Spinal cord (tissue), 10 donors: ENCODE data around the gene NKD2. TPM values are rescaled to one million over a fixed set of nuclear protein-coding genes. Genes with fewer than 3 reads are reported as not detected.

ENCODE experiments used
- DNase-seq, 6 donors: peaks; one replicate each; pipeline versions ENCODE4 v3.0.0 to v3.0.0-alpha.2; 2013 to 2015; ENCODE audit warnings: low spot score in 6 of 6, low read depth in 4 of 6
- H3K27ac ChIP-seq: one replicate; pipeline ENCODE4 v1.5.1; 2013; ENCODE audit warnings: low read depth, low read length, control low read depth
- H3K27me3 ChIP-seq: one replicate; pipeline ENCODE4 v1.6.1; 2013; ENCODE audit warnings: low read length; ENCODE audit not compliant: control insufficient read depth, insufficient read depth
- H3K36me3 ChIP-seq: one replicate; pipeline ENCODE4 v1.6.1; 2013; ENCODE audit warnings: low read length; ENCODE audit not compliant: control insufficient read depth, insufficient read depth
- H3K4me1 ChIP-seq: one replicate; pipeline ENCODE4 v1.6.1; 2013; ENCODE audit warnings: low read length; ENCODE audit not compliant: control insufficient read depth, insufficient read depth
- H3K4me3 ChIP-seq: one replicate; pipeline ENCODE4 v1.5.1; 2013; ENCODE audit warnings: low read depth, low read length, control low read depth
- H3K9me3 ChIP-seq: one replicate; pipeline ENCODE4 v1.6.1; 2013; ENCODE audit warnings: low read length; ENCODE audit not compliant: control insufficient read depth, insufficient read depth
- WGBS: methylation state at CpG from one replicate; pipeline ENCODE4 v1.1.5; 2013; ENCODE audit warnings: missing lambda C conversion rate; ENCODE audit not compliant: insufficient coverage; 5-methylcytosine and 5-hydroxymethylcytosine counted together
- polyA plus RNA-seq, 2 donors: library from polyadenylated mRNA; unstranded; fragments of 120-200 nt; gene quantifications; one replicate each; pipeline ENCODE4 v1.2.1, GENCODE V29; 2013; ENCODE audit not compliant: insufficient read length in 2 of 2
- total RNA-seq, 2 donors: library from RNA; depleted of rRNA in 1 of 2; stranded (reverse); fragments of 120-200 nt in 1 of 2; fragments of >200 nt in 1 of 2; gene quantifications; one replicate each; pipeline versions ENCODE4 v1.2.3 to v1.2.4, GENCODE V29; 2013 to 2014
- donor health status: healthy.

The NKD2 gene
- total and polyA plus RNA-seq, 4 donors, result 5.1 to 25.2 (median 15.4) TPM

DNA sequence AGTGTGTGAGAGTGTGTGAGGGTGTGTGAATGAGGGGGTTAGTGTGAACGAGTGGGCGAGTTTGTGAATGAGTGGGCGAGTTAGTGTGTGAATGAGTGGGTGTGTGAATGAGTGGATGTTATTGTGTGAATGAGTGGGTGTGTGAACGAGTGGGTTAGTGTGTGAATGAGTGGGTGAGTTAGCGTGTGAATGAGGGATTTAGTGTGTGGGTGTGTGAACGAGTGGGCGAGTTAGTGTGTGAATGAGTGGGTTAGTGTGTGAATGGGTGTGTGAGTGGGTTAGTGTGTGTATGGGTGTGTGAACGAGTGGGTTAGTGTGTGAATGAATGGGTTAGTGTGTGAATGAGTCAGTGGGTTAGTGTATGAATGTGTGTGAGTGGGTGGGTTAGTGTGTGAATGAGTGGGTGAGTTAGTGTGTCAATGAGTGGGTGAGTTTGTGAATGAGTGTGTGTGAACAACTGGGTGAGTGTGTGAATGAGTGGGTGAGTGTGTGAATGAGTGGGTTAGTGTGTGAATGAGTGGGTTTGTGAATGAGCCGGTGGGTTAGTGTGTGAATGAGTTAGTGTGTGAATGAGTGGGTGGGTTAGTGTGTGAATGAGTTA lies 37.5 kb downstream of the NKD2 start:
- H3K36me3 ChIP-seq, result peaks cover 2% of the 10 kb centered on the region
- no peaks in the 10 kb centered on the region for H3K9me3 ChIP-seq
- H3K27me3 ChIP-seq, result no peaks in the 10 kb centered on the region
- DNase-seq, result no peak
- 94% methylated on average over 9 of the region's 9 CpGs for WGBS
- peaks cover 8% of the 10 kb centered on the region for H3K4me1 ChIP-seq
- no peak overlapping the region for H3K4me3 ChIP-seq
- H3K27ac ChIP-seq, result no peak overlapping the region

- DNase-seq, result no peak
- Histone ChIP-seq H3K27ac (no peak overlapping the region), H3K4me1 (peaks cover 8% of the 10 kb centered on the region), H3K4me3 (no peak overlapping the region), H3K27me3 (no peaks in the 10 kb centered on the region), H3K36me3 (peaks cover 15% of the 10 kb centered on the region), H3K9me3 (no peaks in the 10 kb centered on the region)
- WGBS, result 97% methylated on average over 11 of the region's 11 CpGs
Observed at GRCh38 chr5:1047332-1047965, 38.8 kb downstream of the NKD2 start.

GRCh38 chr5:1048162-1048721 lies 39.6 kb downstream of the NKD2 start:
- H3K27me3 ChIP-seq, result no peaks in the 10 kb centered on the region
- H3K27ac ChIP-seq, result no peak overlapping the region
- H3K9me3 ChIP-seq, result no peaks in the 10 kb centered on the region
- H3K36me3 ChIP-seq, result peaks cover 23% of the 10 kb centered on the region
- no peak overlapping the region for H3K4me3 ChIP-seq
- peaks cover 8% of the 10 kb centered on the region for H3K4me1 ChIP-seq
- DNase-seq, result no peak
- WGBS, result 94% methylated on average over 11 of the region's 11 CpGs

GRCh38 chr5:1048861-1049838 lies 40.5 kb downstream of the NKD2 start:
- Histone ChIP-seq H3K27ac (no peak overlapping the region), H3K36me3 (peaks cover 31% of the 10 kb centered on the region), H3K27me3 (no peaks in the 10 kb centered on the region), H3K9me3 (no peaks in the 10 kb centered on the region), H3K4me1 (peaks cover 8% of the 10 kb centered on the region), H3K4me3 (no peak overlapping the region)
- WGBS, result 70% methylated on average over 34 of the region's 39 CpGs
- no peak for DNase-seq

DNA sequence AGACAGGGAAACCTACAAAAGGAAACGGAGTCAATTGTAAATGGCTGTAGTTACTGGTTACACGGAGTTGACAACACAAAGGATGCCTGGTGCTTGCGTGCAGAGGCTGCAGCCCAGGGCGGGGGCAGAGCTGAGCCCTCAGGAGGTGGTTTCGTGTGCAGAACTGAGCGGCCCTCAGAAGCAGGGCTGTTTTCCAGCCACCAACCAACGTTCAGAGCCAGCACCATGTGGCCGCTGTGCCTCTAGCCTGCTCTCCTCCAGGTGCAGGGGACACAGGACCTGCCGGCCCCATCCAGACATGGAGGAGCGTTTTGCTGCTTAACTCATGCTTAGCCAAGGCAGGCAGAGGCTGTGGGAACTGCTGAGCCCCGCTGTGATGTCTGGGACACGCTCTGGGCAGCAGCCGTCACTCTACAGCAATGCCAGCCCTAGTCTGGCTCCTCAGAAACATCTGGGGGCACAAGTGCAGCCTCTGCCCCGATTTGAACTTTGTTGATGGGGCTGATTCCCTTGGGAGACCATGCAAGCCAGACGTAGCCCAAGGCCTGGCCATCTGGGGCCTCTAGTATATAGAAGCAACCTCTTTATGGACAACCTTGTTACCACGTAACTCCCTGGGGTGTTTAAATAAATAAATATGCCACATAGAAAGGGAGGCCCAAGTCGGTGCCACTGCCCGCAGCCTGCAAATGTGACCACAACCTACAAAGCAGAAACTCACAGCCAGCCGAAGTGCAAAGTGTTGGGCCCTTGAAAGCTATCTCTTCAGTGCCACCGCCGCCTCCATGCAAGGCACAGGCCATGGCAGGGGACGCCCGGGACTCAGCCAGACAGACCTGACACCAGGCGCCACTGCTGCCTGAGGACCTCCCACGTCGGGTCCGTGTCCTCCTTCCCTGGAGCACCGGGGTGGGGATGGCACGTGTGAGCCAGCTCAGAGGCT lies 42.1 kb downstream of the NKD2 start:
- no peak overlapping the region for H3K27ac ChIP-seq
- peak in 2 of 6 donors; percentile 2 to 64 for DNase-seq
- H3K9me3 ChIP-seq, result no peaks in the 10 kb centered on the region
- peaks cover 41% of the 10 kb centered on the region for H3K36me3 ChIP-seq
- peaks cover 8% of the 10 kb centered on the region for H3K4me1 ChIP-seq
- H3K4me3 ChIP-seq, result no peak overlapping the region
- no peaks in the 10 kb centered on the region for H3K27me3 ChIP-seq
- WGBS, result 68% methylated on average over 23 of the region's 29 CpGs

- DNase-seq, result no peak
- Histone ChIP-seq H3K36me3 (peaks cover 46% of the 10 kb centered on the region), H3K4me3 (no peak overlapping the region), H3K27ac (no peak overlapping the region), H3K4me1 (peaks cover 8% of the 10 kb centered on the region), H3K27me3 (no peaks in the 10 kb centered on the region), H3K9me3 (no peaks in the 10 kb centered on the region)
- 92% methylated on average over 14 of the region's 16 CpGs for WGBS
Observed at GRCh38 chr5:1051366-1051720, 42.7 kb downstream of the NKD2 start.

GRCh38 chr5:1052076-1052475 lies 43.5 kb downstream of the NKD2 start:
- Histone ChIP-seq H3K27ac (no peak overlapping the region), H3K36me3 (peaks cover 54% of the 10 kb centered on the region)
- WGBS, result 88% methylated on average over 17 of the region's 17 CpGs

GRCh38 chr5:1052641-1053390 lies 44.2 kb downstream of the NKD2 start:
- no peaks in the 10 kb centered on the region for H3K27me3 ChIP-seq
- peaks cover 61% of the 10 kb centered on the region for H3K36me3 ChIP-seq
- H3K27ac ChIP-seq, result no peak overlapping the region
- 91% methylated on average over 28 of the region's 29 CpGs for WGBS
- DNase-seq, result no peak
- H3K9me3 ChIP-seq, result no peaks in the 10 kb centered on the region
- H3K4me1 ChIP-seq, result peaks cover 8% of the 10 kb centered on the region
- no peak overlapping the region for H3K4me3 ChIP-seq

More at GRCh38 chr5:1052076-1052475, 43.5 kb downstream of the NKD2 start:
- H3K9me3 ChIP-seq, result no peaks in the 10 kb centered on the region
- peaks cover 8% of the 10 kb centered on the region for H3K4me1 ChIP-seq
- DNase-seq, result no peak
- H3K4me3 ChIP-seq, result no peak overlapping the region
- no peaks in the 10 kb centered on the region for H3K27me3 ChIP-seq
